Karpas-422 (cell line): ENCODE data around the gene ZFP57. TPM values are rescaled to one million over a fixed set of nuclear protein-coding genes. Genes with fewer than 3 reads are reported as not detected.

Experiments
- DNase-seq: peaks from one replicate; pipeline ENCODE4 v3.0.0-alpha.2; 2015
- H2AFZ ChIP-seq: fragments of 200-600 bp; sonication (generic); 2 replicates; pipeline ENCODE4 v1.6.1; 2014; ENCODE audit warnings: antibody characterized with exemption, low read length, mixed read lengths
- H3K27ac ChIP-seq: fragments of 200-600 bp; sonication (generic); 2 replicates; pipeline ENCODE4 v1.5.1; 2014; ENCODE audit warnings: mild to moderate bottlenecking, low read length, moderate library complexity
- H3K27me3 ChIP-seq: fragments of 200-600 bp; sonication (generic); 2 replicates; pipeline ENCODE4 v1.6.1; 2014; ENCODE audit warnings: low read length, mixed read lengths
- H3K36me3 ChIP-seq: fragments of 200-600 bp; sonication (generic); 2 replicates; pipeline ENCODE4 v1.6.1; 2014; ENCODE audit warnings: low read length, mixed read lengths; ENCODE audit not compliant: insufficient read depth
- H3K4me1 ChIP-seq: fragments of 200-600 bp; sonication (generic); 2 replicates; pipeline ENCODE4 v1.6.1; 2014; ENCODE audit warnings: mild to moderate bottlenecking, low read length, mixed read lengths
- H3K4me2 ChIP-seq: fragments of 200-600 bp; sonication (generic); 2 replicates; pipeline ENCODE4 v1.6.1; 2014; ENCODE audit warnings: low read length, low read depth, mild to moderate bottlenecking; ENCODE audit not compliant: poor library complexity, severe bottlenecking
- H3K4me3 ChIP-seq: fragments of 200-600 bp; sonication (generic); 2 replicates; pipeline ENCODE4 v1.5.1; 2014; ENCODE audit warnings: mild to moderate bottlenecking, antibody characterized with exemption, low read length, mixed read lengths
- H3K79me2 ChIP-seq: fragments of 200-600 bp; sonication (generic); 2 replicates; pipeline ENCODE4 v1.6.1; 2014; ENCODE audit warnings: mild to moderate bottlenecking, low read length, mixed read lengths
- H3K9ac ChIP-seq: fragments of 200-600 bp; sonication (generic); 2 replicates; pipeline ENCODE4 v1.6.0; 2014; ENCODE audit warnings: low read length
- H3K9me2 ChIP-seq: fragments of 200-600 bp; sonication (generic), shearing (Covaris generic); replicated peaks from 2 replicates; pipeline ENCODE4 v1.6.0; 2014; ENCODE audit warnings: mild to moderate bottlenecking, low read length, moderate library complexity; ENCODE audit not compliant: insufficient read depth
- H3K9me3 ChIP-seq: fragments of 300-700, 200-600 bp; sonication (generic); 2 replicates; pipeline ENCODE4 v1.6.1; 2014; ENCODE audit warnings: low read length, mixed read lengths
- H4K20me1 ChIP-seq: fragments of 200-600 bp; sonication (generic); 2 replicates; pipeline ENCODE4 v1.6.1; 2014; ENCODE audit warnings: mild to moderate bottlenecking, antibody characterized with exemption, low read length, low read depth; ENCODE audit not compliant: insufficient read depth
- total RNA-seq: library from RNA; depleted of rRNA; stranded (reverse); fragments of >200 nt; shearing (Covaris generic); gene quantifications from 2 replicates; pipeline ENCODE4 v1.2.3, GENCODE V29; 2014; ENCODE audit warnings: low replicate concordance; rRNA removed

Gene ZFP57
- total RNA-seq = not detected in 2 replicates

GRCh38 chr6:29680904-29681303, at the start of gene ZFP57:
Gene ZFP57 (minus strand): TSS chr6:29681152. CDS start chr6:29677003, 4,149 bp downstream.
- no peaks in the 10 kb centered on the region for H3K9me3 ChIP-seq
- H3K9ac ChIP-seq = no peak within 1 kb of the TSS
- H3K27me3 ChIP-seq = no peaks in the 10 kb centered on the region
- no peak within 1 kb of the TSS for H3K4me2 ChIP-seq
- H3K27ac ChIP-seq = no peak within 1 kb of the TSS
- no peaks in the 10 kb centered on the region for H4K20me1 ChIP-seq
- H3K9me2 ChIP-seq = no peaks in the 10 kb centered on the region
- no peaks in the 10 kb centered on the region for H3K79me2 ChIP-seq
- no peak within 1 kb of the TSS for H3K4me3 ChIP-seq
- DNase-seq = no peak
- H2AFZ ChIP-seq = no peak within 1 kb of the TSS
- H3K36me3 ChIP-seq = no peaks in the 10 kb centered on the region
- no peaks in the 10 kb centered on the region for H3K4me1 ChIP-seq

GRCh38 chr6:29730575-29731126, 49.7 kb upstream of the ZFP57 start:
- no peaks in the 10 kb centered on the region for H3K79me2 ChIP-seq
- no peak overlapping the region for H3K27ac ChIP-seq
- H3K9ac ChIP-seq = no peak overlapping the region
- no peaks in the 10 kb centered on the region for H3K9me3 ChIP-seq
- no peaks in the 10 kb centered on the region for H3K36me3 ChIP-seq
- H3K4me2 ChIP-seq = no peak overlapping the region
- H4K20me1 ChIP-seq = no peaks in the 10 kb centered on the region
- no peak overlapping the region for H2AFZ ChIP-seq
- no peak for DNase-seq
- no peaks in the 10 kb centered on the region for H3K4me1 ChIP-seq
- no peak overlapping the region for H3K4me3 ChIP-seq
- H3K27me3 ChIP-seq = no peaks in the 10 kb centered on the region
- no peaks in the 10 kb centered on the region for H3K9me2 ChIP-seq

DNA sequence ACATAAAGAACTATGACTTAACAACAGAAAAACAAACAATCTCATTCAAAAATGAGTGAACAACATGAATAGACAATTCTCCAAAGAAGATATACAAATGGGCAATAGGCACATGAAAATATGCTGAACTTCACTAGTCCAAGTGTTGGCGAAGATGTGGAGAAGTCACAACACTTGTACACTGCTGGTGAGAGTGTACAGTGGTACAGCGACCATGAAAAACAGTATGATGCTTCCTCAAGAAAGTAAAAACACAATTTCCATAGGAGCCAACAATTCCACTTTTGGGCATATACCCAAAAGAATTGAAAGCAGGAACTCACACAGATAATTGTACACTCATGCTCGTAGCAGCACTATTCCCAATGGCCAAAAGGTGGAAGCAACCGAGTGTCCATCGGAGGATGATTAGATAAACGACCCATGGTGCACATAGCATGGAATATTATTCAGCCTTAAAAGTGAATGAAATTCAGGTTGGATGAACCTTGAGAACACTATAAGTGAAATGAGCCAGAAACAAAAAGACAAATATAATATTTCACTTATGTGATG, 48.9 kb upstream of the ZFP57 start:
- no peaks in the 10 kb centered on the region for H3K9me2 ChIP-seq
- no peaks in the 10 kb centered on the region for H3K79me2 ChIP-seq
- no peak overlapping the region for H2AFZ ChIP-seq
- H3K4me1 ChIP-seq = no peaks in the 10 kb centered on the region
- H4K20me1 ChIP-seq = no peaks in the 10 kb centered on the region
- no peak overlapping the region for H3K27ac ChIP-seq
- no peaks in the 10 kb centered on the region for H3K36me3 ChIP-seq
- no peaks in the 10 kb centered on the region for H3K27me3 ChIP-seq
- H3K9me3 ChIP-seq = no peaks in the 10 kb centered on the region
- H3K9ac ChIP-seq = no peak overlapping the region
- H3K4me3 ChIP-seq = no peak overlapping the region
- no peak overlapping the region for H3K4me2 ChIP-seq
- DNase-seq = no peak

DNA sequence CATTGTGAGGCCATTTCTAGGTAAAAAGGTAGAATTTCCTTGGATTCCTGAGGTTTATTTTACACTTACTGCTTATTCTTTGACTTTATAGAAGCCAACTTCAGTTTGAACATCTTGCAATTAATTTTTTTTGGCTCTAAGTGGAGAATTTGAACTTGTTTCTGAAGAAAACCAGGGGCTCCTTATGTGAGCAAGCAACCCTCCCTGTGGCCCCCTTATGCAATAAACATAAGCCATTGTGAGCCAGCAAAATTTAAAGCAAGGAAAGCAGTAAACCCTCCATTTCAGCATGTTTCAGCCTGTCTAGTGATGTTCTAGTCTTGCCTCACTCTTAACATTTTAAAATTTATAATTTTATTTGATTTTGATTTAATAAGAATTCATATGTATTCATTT, 47.9 kb upstream of the ZFP57 start:
- no peak for DNase-seq
- no peak overlapping the region for H3K27ac ChIP-seq
- H3K9me3 ChIP-seq = no peaks in the 10 kb centered on the region
- H2AFZ ChIP-seq = no peak overlapping the region
- H4K20me1 ChIP-seq = no peaks in the 10 kb centered on the region
- H3K79me2 ChIP-seq = no peaks in the 10 kb centered on the region
- no peak overlapping the region for H3K9ac ChIP-seq
- H3K9me2 ChIP-seq = no peaks in the 10 kb centered on the region
- H3K4me3 ChIP-seq = no peak overlapping the region
- no peaks in the 10 kb centered on the region for H3K36me3 ChIP-seq
- no peak overlapping the region for H3K4me2 ChIP-seq
- no peaks in the 10 kb centered on the region for H3K4me1 ChIP-seq
- no peaks in the 10 kb centered on the region for H3K27me3 ChIP-seq

GRCh38 chr6:29728173-29728874, 47.4 kb upstream of the ZFP57 start:
- Histone ChIP-seq H3K4me1 (no peaks in the 10 kb centered on the region), H2AFZ (no peak overlapping the region), H3K27ac (no peak overlapping the region), H3K9me3 (no peaks in the 10 kb centered on the region), H3K4me2 (no peak overlapping the region), H3K27me3 (no peaks in the 10 kb centered on the region), H3K79me2 (no peaks in the 10 kb centered on the region), H3K9me2 (no peaks in the 10 kb centered on the region), H3K4me3 (no peak overlapping the region), H3K36me3 (no peaks in the 10 kb centered on the region), H3K9ac (no peak overlapping the region), H4K20me1 (no peaks in the 10 kb centered on the region)
- no peak for DNase-seq

DNA sequence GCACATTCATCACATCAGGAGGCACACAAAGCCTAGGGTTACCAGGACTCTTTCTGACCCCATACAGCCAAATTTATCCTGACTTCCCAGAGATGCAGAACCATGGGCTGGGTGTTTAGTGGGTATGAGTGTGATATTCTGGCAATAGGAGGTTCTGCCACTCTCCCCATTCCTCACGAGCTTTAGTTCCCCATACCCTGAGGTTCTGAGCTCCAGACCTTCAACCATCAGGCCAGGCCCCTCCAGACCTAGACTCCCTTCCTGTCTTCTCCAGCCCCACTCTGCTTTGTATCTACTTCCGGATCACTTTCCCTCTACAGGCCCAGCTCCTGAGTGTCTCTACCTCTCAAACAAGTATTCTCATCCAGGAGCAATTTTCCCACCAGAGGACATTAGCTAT, 46.7 kb upstream of the ZFP57 start:
- no peak overlapping the region for H3K27ac ChIP-seq
- DNase-seq = no peak

DNA sequence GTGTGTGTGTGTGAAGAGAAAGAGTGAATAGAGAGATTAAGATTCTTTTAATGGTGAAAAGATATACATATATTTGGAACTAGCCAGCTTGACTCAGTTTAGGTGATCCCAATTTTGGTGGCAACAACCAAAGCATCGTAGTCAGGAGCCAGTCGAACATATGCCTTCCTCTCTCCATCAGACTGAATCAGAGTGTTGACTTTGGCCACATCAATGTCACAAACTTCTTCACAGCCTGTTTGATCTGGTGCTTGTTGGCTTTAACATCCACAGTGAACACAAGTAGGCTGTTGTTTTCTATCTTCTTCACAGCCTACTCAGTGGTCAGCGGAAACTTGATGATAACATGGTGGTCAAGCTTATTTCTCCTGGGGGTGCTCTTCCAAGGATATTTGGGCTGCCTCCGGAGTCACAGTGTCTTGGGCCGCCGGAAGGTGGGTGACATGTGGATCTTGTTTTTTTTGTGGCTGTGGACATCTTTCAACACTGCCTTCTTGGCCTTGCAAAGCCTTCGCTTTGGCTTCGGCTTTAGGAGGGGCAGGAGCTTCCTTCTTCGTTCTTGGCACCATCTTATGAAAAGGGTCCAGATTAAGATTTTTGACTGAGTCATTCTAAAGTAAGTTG, 45.7 kb upstream of the ZFP57 start:
- Histone ChIP-seq H3K79me2 (no peaks in the 10 kb centered on the region), H3K9ac (no peak overlapping the region), H3K4me1 (no peaks in the 10 kb centered on the region), H3K9me2 (no peaks in the 10 kb centered on the region), H2AFZ (no peak overlapping the region), H3K4me3 (no peak overlapping the region), H3K27ac (no peak overlapping the region), H3K27me3 (no peaks in the 10 kb centered on the region), H3K9me3 (no peaks in the 10 kb centered on the region), H3K4me2 (no peak overlapping the region), H4K20me1 (no peaks in the 10 kb centered on the region), H3K36me3 (no peaks in the 10 kb centered on the region)
- no peak for DNase-seq

More for the DNA sequence above, 46.7 kb upstream of the ZFP57 start:
- H3K27me3 ChIP-seq = no peaks in the 10 kb centered on the region
- no peaks in the 10 kb centered on the region for H3K79me2 ChIP-seq
- no peak overlapping the region for H2AFZ ChIP-seq
- H3K4me2 ChIP-seq = no peak overlapping the region
- no peaks in the 10 kb centered on the region for H3K9me2 ChIP-seq
- H3K4me1 ChIP-seq = no peaks in the 10 kb centered on the region
- H3K9me3 ChIP-seq = no peaks in the 10 kb centered on the region
- no peak overlapping the region for H3K9ac ChIP-seq
- H3K36me3 ChIP-seq = no peaks in the 10 kb centered on the region
- no peaks in the 10 kb centered on the region for H4K20me1 ChIP-seq
- no peak overlapping the region for H3K4me3 ChIP-seq

DNA sequence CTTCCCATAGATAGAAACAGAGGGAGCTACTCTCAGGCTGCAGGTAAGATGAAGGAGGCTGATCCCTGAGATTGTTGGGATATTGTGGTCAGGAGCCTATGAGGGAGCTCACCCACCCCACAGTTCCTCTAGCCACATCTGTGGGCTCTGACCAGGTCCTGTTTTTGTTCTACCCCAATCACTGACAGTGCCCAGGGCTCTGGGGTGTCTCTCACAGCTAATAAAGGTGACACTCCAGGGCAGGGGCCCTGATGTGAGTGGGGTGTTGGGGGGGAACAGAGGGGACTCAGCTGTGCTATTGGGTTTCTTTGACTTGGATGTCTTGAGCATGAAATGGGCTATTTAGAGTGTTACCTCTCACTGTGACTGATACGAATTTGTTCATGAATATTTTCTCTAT, 45.0 kb upstream of the ZFP57 start:
- Histone ChIP-seq H3K27ac (no peak overlapping the region), H3K27me3 (no peaks in the 10 kb centered on the region), H3K4me1 (no peaks in the 10 kb centered on the region), H3K79me2 (no peaks in the 10 kb centered on the region), H3K9ac (no peak overlapping the region), H4K20me1 (no peaks in the 10 kb centered on the region), H3K4me3 (no peak overlapping the region), H3K9me3 (no peaks in the 10 kb centered on the region), H3K9me2 (no peaks in the 10 kb centered on the region), H2AFZ (no peak overlapping the region), H3K4me2 (no peak overlapping the region), H3K36me3 (no peaks in the 10 kb centered on the region)
- DNase-seq = no peak
